HG03571 (cell line): ENCODE data around the gene VARS1.
"Not testable (repeated sequence)": the region's sequence is repeated elsewhere in the genome, so short reads cannot be mapped to it uniquely, and the experiment has no call there.

Experiments
- ATAC-seq: cut with Tn5 transposase; IDR thresholded peaks from one replicate; pipeline ENCODE4 v1.9.1; 2021; ENCODE audit not compliant: unreplicated experiment

Gene VARS1

GRCh38 chr6:31795616-31796298 is at the start of gene VARS1:
TSS of gene VARS1 (minus strand) at chr6:31795752. CDS start at chr6:31795217, 535 bp downstream.
- peak; percentile 73 for ATAC-seq

GRCh38 chr6:31844507-31844906 is 49.0 kb upstream of the VARS1 start:
- no peak for ATAC-seq

GRCh38 chr6:31842053-31842452 is 46.5 kb upstream of the VARS1 start:
- ATAC-seq: no peak

- ATAC-seq: not testable (repeated sequence)
Observed at GRCh38 chr6:31839779-31840126, 44.2 kb upstream of the VARS1 start.

GRCh38 chr6:31838968-31839367 is 43.4 kb upstream of the VARS1 start:
- no peak for ATAC-seq

GRCh38 chr6:31838114-31838553 is 42.6 kb upstream of the VARS1 start:
- not testable (repeated sequence) for ATAC-seq

- no peak for ATAC-seq
Observed at GRCh38 chr6:31837369-31838113, 42.0 kb upstream of the VARS1 start.

GRCh38 chr6:31836474-31837368 is 41.2 kb upstream of the VARS1 start:
- ATAC-seq: no peak

- ATAC-seq: no peak
Observed at GRCh38 chr6:31836047-31836473, 40.5 kb upstream of the VARS1 start.

GRCh38 chr6:31834367-31835250 is 39.1 kb upstream of the VARS1 start:
- peak; percentile 43 for ATAC-seq

GRCh38 chr6:31831350-31832215 is 36.0 kb upstream of the VARS1 start:
- no peak for ATAC-seq

- no peak for ATAC-seq
Observed at GRCh38 chr6:31830886-31831335, 35.4 kb upstream of the VARS1 start.

GRCh38 chr6:31829633-31830283 is 34.2 kb upstream of the VARS1 start:
- no peak for ATAC-seq

- peak; percentile 61 for ATAC-seq
Observed at GRCh38 chr6:31827286-31828079, 31.9 kb upstream of the VARS1 start, which contains the start of gene HSPA1B. TSS of gene HSPA1B (plus strand) at chr6:31827738. CDS start at chr6:31827951, 213 bp downstream.

- no peak for ATAC-seq
Observed at GRCh38 chr6:31826793-31827285, 31.3 kb upstream of the VARS1 start.

- no peak for ATAC-seq
Observed at GRCh38 chr6:31825553-31825952, 30.0 kb upstream of the VARS1 start.

- ATAC-seq: not testable (repeated sequence)
Observed at GRCh38 chr6:31823592-31824196, 28.1 kb upstream of the VARS1 start.
